Right cardiac atrium (tissue), 5 donors: ENCODE data around the gene CRYBA2. TPM values are rescaled to one million over a fixed set of nuclear protein-coding genes. Genes with fewer than 3 reads are reported as not detected.

Source experiments
- microRNA-seq, 2 donors: library from miRNA; unstranded; fragments of <30 nt; microRNA quantifications; one replicate each; pipeline ENCODE4 v1.2.0, GENCODE V29; 2020 to 2021
- polyA plus RNA-seq: library from polyadenylated mRNA; stranded (reverse); fragments of 200-250 nt; gene quantifications from one replicate; pipeline ENCODE4 v1.2.3, GENCODE V29; 2013
- total RNA-seq, 4 donors: library from RNA; stranded (reverse); fragmentation: NEBNext Ultra II Directional; extraction: Animal tissue kit (Norgen Biotek cat#: 25700); gene quantifications; one replicate each; pipeline ENCODE4 v1.2.1, GENCODE V29; 2021
- donor health status: healthy with polysubstance abuse.
- donor health status: DM: no; HTN: yes; CAD: no.
- donor health status: DM: no; HTN: no; CAD: no.
- donor health status: DM: no; HTN: yes; CAD: no; lungs with severe emphysema.
- donor health status: DM: yes; HTN: yes; CAD: no.

Gene CRYBA2
- total and polyA plus RNA-seq, 5 donors, result not detected

Small RNA genes within 50 kb of the gene (microRNA-seq; reads per million reads assigned to microRNA genes)
- gene MIR375, result 2.7 to 20.6 reads per million in 2 donors

Other genes with a start within 250 kb of the CRYBA2 start
- gene CYP27A1, start 211.3 kb downstream of the CRYBA2 start, total RNA-seq, result 10 to 100 TPM; 15.0 to 20.2 (median 16.3) TPM
- gene CYP27A1, start 211.3 kb downstream of the CRYBA2 start, polyA plus RNA-seq, result 14.0 TPM
- gene PRKAG3, start 161.6 kb downstream of the CRYBA2 start, total RNA-seq, result under 1 TPM in 2 of 4 donors, not detected in 2; 0.14 to 0.15 TPM
- 0.07 TPM for gene PRKAG3, start 161.6 kb downstream of the CRYBA2 start, polyA plus RNA-seq
- gene WNT6, start 133.6 kb downstream of the CRYBA2 start, total RNA-seq, result 1 to 10 TPM in 3 of 4 donors, under 1 TPM in 1; 0.86 to 2.1 (median 1.2) TPM
- 1.7 TPM for gene WNT6, start 133.6 kb downstream of the CRYBA2 start, polyA plus RNA-seq
- gene WNT10A, start 112.6 kb downstream of the CRYBA2 start, total RNA-seq, result not detected
- not detected for gene WNT10A, start 112.6 kb downstream of the CRYBA2 start, polyA plus RNA-seq
- not detected for gene CDK5R2, start 33.8 kb downstream of the CRYBA2 start, total RNA-seq
- 0.09 TPM for gene CDK5R2, start 33.8 kb downstream of the CRYBA2 start, polyA plus RNA-seq
- gene FEV, start 8.2 kb downstream of the CRYBA2 start, total RNA-seq, result not detected
- gene FEV, start 8.2 kb downstream of the CRYBA2 start, polyA plus RNA-seq, result not detected
- not detected for gene CFAP65, start 48.1 kb upstream of the CRYBA2 start, total RNA-seq
- gene CFAP65, start 48.1 kb upstream of the CRYBA2 start, polyA plus RNA-seq, result not detected
- not detected for gene IHH, start 67.5 kb upstream of the CRYBA2 start, total RNA-seq
- gene IHH, start 67.5 kb upstream of the CRYBA2 start, polyA plus RNA-seq, result 0.05 TPM
- 1 to 10 TPM; 5.4 to 9.4 (median 9.2) TPM for gene NHEJ1, start 167.4 kb upstream of the CRYBA2 start, total RNA-seq
- gene NHEJ1, start 167.4 kb upstream of the CRYBA2 start, polyA plus RNA-seq, result 5.6 TPM
- gene SLC23A3, start 176.6 kb upstream of the CRYBA2 start, total RNA-seq, result under 1 TPM; 0.56 to 0.95 (median 0.57) TPM
- 0.59 TPM for gene SLC23A3, start 176.6 kb upstream of the CRYBA2 start, polyA plus RNA-seq
- 10 to 100 TPM; 40.0 to 53.1 (median 48.5) TPM for gene CNPPD1, start 183.5 kb upstream of the CRYBA2 start, total RNA-seq
- gene CNPPD1, start 183.5 kb upstream of the CRYBA2 start, polyA plus RNA-seq, result 41.8 TPM
- 10 to 100 TPM; 35.2 to 47.3 (median 40.2) TPM for gene RETREG2, start 184.9 kb upstream of the CRYBA2 start, total RNA-seq
- gene RETREG2, start 184.9 kb upstream of the CRYBA2 start, polyA plus RNA-seq, result 22.0 TPM
- 10 to 100 TPM; 21.8 to 28.9 (median 22.8) TPM for gene ZFAND2B, start 213.4 kb upstream of the CRYBA2 start, total RNA-seq
- 23.9 TPM for gene ZFAND2B, start 213.4 kb upstream of the CRYBA2 start, polyA plus RNA-seq
- 10 to 100 TPM; 19.4 to 30.5 (median 23.5) TPM for gene ABCB6, start 225.5 kb upstream of the CRYBA2 start, total RNA-seq
- 23.4 TPM for gene ABCB6, start 225.5 kb upstream of the CRYBA2 start, polyA plus RNA-seq
- 10 to 100 TPM; 69.2 to 78.5 (median 77.3) TPM for gene ATG9A, start 236.2 kb upstream of the CRYBA2 start, total RNA-seq
- gene ATG9A, start 236.2 kb upstream of the CRYBA2 start, polyA plus RNA-seq, result 43.1 TPM
- gene ANKZF1, start 236.4 kb upstream of the CRYBA2 start, total RNA-seq, result 10 to 100 TPM; 14.9 to 32.0 (median 27.2) TPM
- 20.1 TPM for gene ANKZF1, start 236.4 kb upstream of the CRYBA2 start, polyA plus RNA-seq